ENCODE measurements around the gene FHIT. TPM values are rescaled to one million over a fixed set of nuclear protein-coding genes. Genes with fewer than 3 reads are reported as not detected.

The FHIT gene
- total and polyA plus RNA-seq, 9 donors: 5.1 to 11.8 (median 9.5) TPM

DNA sequence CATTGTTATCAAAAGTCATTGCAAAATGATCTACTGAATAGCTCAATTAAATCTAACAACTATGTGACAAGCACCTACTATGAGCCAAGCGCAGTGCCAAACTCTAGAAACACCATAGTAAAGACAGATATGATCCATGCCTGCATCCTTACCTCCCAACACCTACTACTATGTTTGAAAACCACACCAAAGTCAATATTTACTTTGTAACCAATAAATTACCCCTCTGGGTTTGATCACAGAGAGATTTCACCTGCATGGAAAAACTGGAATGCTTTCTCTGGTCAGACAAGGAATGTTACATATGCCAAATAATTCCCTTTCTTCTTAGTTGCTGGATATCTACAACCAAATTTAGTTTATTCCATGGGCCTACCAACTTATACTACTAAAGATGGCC, 422.2 kb downstream of the FHIT start:
- Histone ChIP-seq H3K4me3 (no peak overlapping the region), H3K27me3 (no peaks in the 10 kb centered on the region), H3K4me1 (ENCODE audit: insufficient read depth) (no peaks in the 10 kb centered on the region), H3K36me3 (no peaks in the 10 kb centered on the region), H3K27ac (no peak overlapping the region), H3K9me3 (no peaks in the 10 kb centered on the region)
- WGBS, 3 donors: 90 to 93% (median 92%) methylated on average over 1 of the region's 1 CpG
- intact Hi-C loops (cut with DNase I): no loop called here
- TF ChIP-seq POLR2A (IDR thresholded peaks at IDR 0.05): no peak
- TF ChIP-seq EP300 (IDR thresholded peaks at IDR 0.05): no peak
- TF ChIP-seq CTCF (IDR thresholded peaks at IDR 0.05): no peak
- no peak for DNase-seq

DNA sequence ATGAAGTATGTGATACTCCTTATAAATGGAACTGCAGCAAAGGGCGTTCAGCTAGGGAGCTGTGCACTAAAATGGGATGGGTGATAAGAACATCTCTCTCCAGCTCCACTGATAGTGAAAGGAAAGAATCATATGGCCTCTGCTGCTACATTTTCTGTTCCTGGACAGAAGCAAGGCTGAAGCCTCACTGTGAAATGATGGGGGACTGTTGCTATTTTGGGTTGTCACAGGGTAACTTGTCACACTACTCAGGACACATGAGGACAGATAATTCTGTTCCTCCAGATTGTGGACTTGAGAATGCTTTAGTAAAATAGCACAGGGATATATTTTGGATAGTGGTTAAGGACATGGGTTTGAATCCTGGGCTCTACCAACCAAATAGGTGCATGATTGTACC, 423.6 kb downstream of the FHIT start:
- H3K27me3 ChIP-seq: no peaks in the 10 kb centered on the region
- H3K4me3 ChIP-seq: no peak overlapping the region
- no peak for TF ChIP-seq EP300 (IDR thresholded peaks at IDR 0.05)
- TF ChIP-seq POLR2A (IDR thresholded peaks at IDR 0.05): no peak
- no peak for TF ChIP-seq CTCF (IDR thresholded peaks at IDR 0.05)
- no peaks in the 10 kb centered on the region for H3K36me3 ChIP-seq
- no peaks in the 10 kb centered on the region for H3K4me1 ChIP-seq (ENCODE audit: insufficient read depth)
- no peak for DNase-seq
- intact Hi-C loops (cut with DNase I): no loop called here
- WGBS, 3 donors: 73 to 84% (median 76%) methylated on average over 1 of the region's 1 CpG
- no peaks in the 10 kb centered on the region for H3K9me3 ChIP-seq
- H3K27ac ChIP-seq: no peak overlapping the region

- TF ChIP-seq CTCF (IDR thresholded peaks at IDR 0.05): no peak
- no peak for TF ChIP-seq EP300 (IDR thresholded peaks at IDR 0.05)
- no peak for TF ChIP-seq POLR2A (IDR thresholded peaks at IDR 0.05)
- intact Hi-C loops (cut with DNase I): no loop called here
These were observed 424.7 kb downstream of the FHIT start for GRCh38 chr3:60826511-60826910.

GRCh38 chr3:60812502-60812901, 438.8 kb downstream of the FHIT start:
- intact Hi-C loops (cut with DNase I): no loop called here
- WGBS, 3 donors: 84 to 93% (median 84%) methylated on average over 2 of the region's 2 CpGs
- DNase-seq: no peak

More at GRCh38 chr3:60826511-60826910, 424.7 kb downstream of the FHIT start:
- no peaks in the 10 kb centered on the region for H3K9me3 ChIP-seq
- no peaks in the 10 kb centered on the region for H3K4me1 ChIP-seq (ENCODE audit: insufficient read depth)
- no peak for DNase-seq
- H3K27me3 ChIP-seq: no peaks in the 10 kb centered on the region
- no peak overlapping the region for H3K27ac ChIP-seq
- 93 to 96% (median 94%) methylated on average over 6 of the region's 6 CpGs for WGBS, 3 donors
- no peaks in the 10 kb centered on the region for H3K36me3 ChIP-seq
- H3K4me3 ChIP-seq: no peak overlapping the region

More at GRCh38 chr3:60812502-60812901, 438.8 kb downstream of the FHIT start:
- H3K4me3 ChIP-seq: no peak overlapping the region
- H3K36me3 ChIP-seq: no peaks in the 10 kb centered on the region
- no peaks in the 10 kb centered on the region for H3K4me1 ChIP-seq (ENCODE audit: insufficient read depth)
- TF ChIP-seq CTCF (IDR thresholded peaks at IDR 0.05) (no peak), POLR2A (IDR thresholded peaks at IDR 0.05) (no peak), EP300 (IDR thresholded peaks at IDR 0.05) (no peak)
- H3K27ac ChIP-seq: no peak overlapping the region
- no peaks in the 10 kb centered on the region for H3K9me3 ChIP-seq
- no peaks in the 10 kb centered on the region for H3K27me3 ChIP-seq

All from ovary (tissue), 9 donors.